GM12878 (cell line): ENCODE measurements around the gene SLC12A2. TPM values are rescaled to one million over a fixed set of nuclear protein-coding genes. Genes with fewer than 3 reads are reported as not detected.
A peak's percentile ranks its signal among the peaks of the same experiment; 100 is the strongest.

ENCODE experiments used
- ATAC-seq: fragments of 200-7000 bp; cut with Tn5 transposase; 3 replicates; pipeline ENCODE4 v1.9.1; 2020; ENCODE audit warnings: mild to moderate bottlenecking, moderate library complexity
- BruUV-seq: library from RNA; stranded (reverse); fragments of 400-500 nt; replicated peaks from 2 replicates; lab custom pipeline; 2021; lab: Mats Ljungman, UMichigan
- CTCF ChIA-PET: fragments of 300-600 bp; sonication (Branson Sonifier 250); formaldehyde crosslinking; extraction: SDS; loops from one replicate; lab custom pipeline; 2021; ENCODE audit warnings: inconsistent platforms; lab: Yijun Ruan, JAX
- POLR2A ChIA-PET: fragments of 350-600 bp; formaldehyde crosslinking; extraction: SDS; loops from one replicate; lab custom pipeline; 2021; ENCODE audit warnings: inconsistent platforms; lab: Charles Lee
- RAD21 ChIA-PET: fragments of 300-600 bp; sonication (Branson Sonifier 250); formaldehyde crosslinking; loops from one replicate; lab custom pipeline; 2023; ENCODE audit warnings: antibody characterized with exemption; ENCODE audit not compliant: unreplicated experiment; lab: Charles Lee
- SMC1A ChIA-PET: fragments of 300-600 bp; sonication (Branson Sonifier 250); formaldehyde crosslinking; loops from one replicate; lab custom pipeline; 2023; ENCODE audit not compliant: unreplicated experiment, uncharacterized antibody; lab: Charles Lee
- DNase-seq: peaks from one replicate; pipeline ENCODE4 v3.0.0-alpha.2; 2011; ENCODE audit warnings: low read depth, low spot score
- FAIRE-seq: peaks from 3 replicates; lab custom pipeline; 2011; peaks lifted over from hg19 to GRCh38; lab: Jason Lieb, UNC
- H2AFZ ChIP-seq: 2 replicates; pipeline ENCODE4 v1.6.0; 2011; ENCODE audit warnings: low read depth, low read length, control low read depth; ENCODE audit not compliant: control insufficient read depth
- H3K27ac ChIP-seq: 2 replicates; pipeline ENCODE4 v1.5.1; 2011; ENCODE audit warnings: control low read depth; ENCODE audit not compliant: control insufficient read depth, insufficient read depth
- H3K27me3 ChIP-seq, 2 experiments: replicated peaks in 1 of 2; 2 replicates each; pipeline versions ENCODE4 v1.6.0 to v1.6.1; 2011; ENCODE audit warnings: low read length in 1 of 2; ENCODE audit not compliant: control insufficient read depth in 2 of 2, insufficient read depth in 2 of 2
- H3K36me3 ChIP-seq, 2 experiments: 2 replicates each; pipeline ENCODE4 v1.5.1; 2011; ENCODE audit warnings: low read length in 1 of 2; ENCODE audit not compliant: control insufficient read depth in 2 of 2, insufficient read depth in 2 of 2
- H3K4me1 ChIP-seq: 2 replicates; pipeline ENCODE4 v1.6.1; 2011; ENCODE audit warnings: mild to moderate bottlenecking, low read length, moderate library complexity, mixed read lengths; ENCODE audit not compliant: control insufficient read depth, insufficient read depth
- H3K4me2 ChIP-seq: 2 replicates; pipeline ENCODE4 v1.6.0; 2011; ENCODE audit warnings: control low read depth; ENCODE audit not compliant: control insufficient read depth, insufficient read depth
- H3K4me3 ChIP-seq: fragments of 200-600 bp; sonication (generic); 2 replicates; pipeline ENCODE4 v1.5.1; 2016
- H3K79me2 ChIP-seq: 2 replicates; pipeline ENCODE4 v1.6.0; 2011; ENCODE audit warnings: low read length; ENCODE audit not compliant: control insufficient read depth, insufficient read depth
- H3K9ac ChIP-seq: 2 replicates; pipeline ENCODE4 v1.8.0; 2011; ENCODE audit warnings: low read length, control low read depth, mixed read lengths; ENCODE audit not compliant: control insufficient read depth, insufficient read depth
- H3K9me3 ChIP-seq: replicated peaks from 3 replicates; pipeline ENCODE4 v1.5.1; 2011; ENCODE audit warnings: mild to moderate bottlenecking, low read length; ENCODE audit not compliant: control insufficient read depth, insufficient read depth
- H4K20me1 ChIP-seq: 2 replicates; pipeline ENCODE4 v1.6.0; 2011; ENCODE audit not compliant: control insufficient read depth, insufficient read depth
- BMI1 ChIP-seq: fragments of 450-650 bp; IDR thresholded peaks from 2 replicates; pipeline ENCODE4 v1.6.1; 2016; ENCODE audit warnings: mild to moderate bottlenecking, moderate library complexity, borderline replicate concordance
- CEBPB ChIP-seq, 2 experiments: fragments of 150-350 bp in 1 of 2; IDR thresholded peaks; 2 replicates each; pipeline ENCODE4 v1.6.1; 2012 to 2014; ENCODE audit warnings: low read depth in 2 of 2, low read length in 2 of 2, borderline replicate concordance in 1 of 2, inconsistent platforms in 1 of 2
- GATAD2B ChIP-seq: fragments of 450-650 bp; conservative IDR thresholded peaks from 2 replicates; pipeline ENCODE4 v1.6.1; 2017; ENCODE audit warnings: low read depth, mild to moderate bottlenecking, moderate library complexity
- HCFC1 ChIP-seq: fragments of 150-350 bp; IDR thresholded peaks from 2 replicates; pipeline ENCODE4 v1.6.1; 2014; ENCODE audit warnings: low read length
- IKZF1 ChIP-seq: fragments of 450-650 bp; conservative IDR thresholded peaks from 2 replicates; pipeline ENCODE4 v1.6.1; 2017; ENCODE audit warnings: antibody characterized with exemption, mild to moderate bottlenecking
- KLF5 ChIP-seq: fragments of 450-650 bp; IDR thresholded peaks from 2 replicates; pipeline ENCODE4 v1.6.1; 2014; ENCODE audit warnings: mild to moderate bottlenecking; ENCODE audit not compliant: partially characterized antibody
- MTA2 ChIP-seq: fragments of 450-650 bp; IDR thresholded peaks from 2 replicates; pipeline ENCODE4 v1.6.1; 2016; ENCODE audit warnings: low read depth, mild to moderate bottlenecking, moderate library complexity
- PAX5 ChIP-seq: IDR thresholded peaks from 2 replicates; pipeline ENCODE4 v1.6.1; 2011; ENCODE audit warnings: low read depth, low read length, borderline replicate concordance
- SPI1 ChIP-seq: IDR thresholded peaks from 2 replicates; pipeline ENCODE4 v1.6.1; 2011; ENCODE audit warnings: low read depth, mild to moderate bottlenecking, low read length, moderate library complexity, borderline replicate concordance; ENCODE audit not compliant: insufficient read depth
- ZNF217 ChIP-seq: fragments of 450-650 bp; IDR thresholded peaks from 2 replicates; pipeline ENCODE4 v1.6.1; 2017; ENCODE audit warnings: antibody characterized with exemption, mild to moderate bottlenecking
- ZNF274 ChIP-seq: IDR thresholded peaks from one replicate; pipeline ENCODE4 v1.8.0; 2011; ENCODE audit not compliant: insufficient read length, insufficient read depth
- in situ Hi-C: fragments of 300-500 bp; cut with MboI; formaldehyde crosslinking; loops from 9 replicates; pipeline ENCODE4 v1.14.3; 2018; ENCODE audit warnings: mixed read lengths
- intact Hi-C: fragments of 100-400 bp; cut with micrococcal nuclease; formaldehyde crosslinking; loops from one replicate; pipeline ENCODE4 v1.14.2; 2022; ENCODE audit not compliant: unreplicated experiment
- polyA plus RNA-seq, 11 experiments: library from polyadenylated mRNA; depleted of rRNA in 4 of 11; unstranded in 6 of 11; stranded (reverse) in 5 of 11; fragments of >200 nt; fragmentation: Nextera tagmentation in 4 of 11; fragmentation: Illumina TruSeq in 1 of 11; extraction: Ambion mirVana in 4 of 11; extraction: Trizol in 1 of 11; gene quantifications; 1 replicate in 1 of 11; 2 replicates in 10 of 11; pipeline versions ENCODE4 v1.2.1 to v1.2.3, GENCODE V29; 2011 to 2016; ENCODE audit warnings: inconsistent platforms in 2 of 11, missing spikeins in 2 of 11, low read depth in 1 of 11
- total RNA-seq, 4 experiments: library from RNA; depleted of rRNA in 3 of 4; stranded (reverse); fragments of >200 nt in 3 of 4; fragmentation: Illumina TruSeq in 1 of 4; extraction: Trizol in 1 of 4; gene quantifications; 2 replicates each; pipeline versions ENCODE4 v1.2.1 to v1.2.3, GENCODE V29; 2013 to 2021
- TF ChIP-seq, protein P1 (sequence below): fragments of 450-650 bp; IDR thresholded peaks from 2 replicates; pipeline ENCODE4 v1.6.1; 2016; ENCODE audit warnings: mild to moderate bottlenecking
- TF ChIP-seq, protein P2 (sequence below): fragments of 450-650 bp; IDR thresholded peaks from 2 replicates; pipeline ENCODE4 v1.6.1; 2018; ENCODE audit warnings: borderline replicate concordance, mild to moderate bottlenecking; ENCODE audit not compliant: partially characterized antibody

SLC12A2 gene
- total and polyA plus RNA-seq, 10 of the 15 experiments (the other 5 are each of a cell fraction or from before 2014, with no cell fraction given), result 5.1 to 21.8 (median 10.5) TPM

- intact Hi-C loops, result no loop called here
- CTCF ChIA-PET, result no interaction called here
- Histone ChIP-seq H3K27me3 (no peaks in the 10 kb centered on the region), H3K4me1 (peaks cover 5% of the 10 kb centered on the region; the same call in 1 of the 2 replicates)
- ATAC-seq, result peak; percentile 67
- peak; percentile 74; the same call in 1 of the 2 replicates for TF ChIP-seq SPI1
- TF ChIP-seq, protein P1, sequence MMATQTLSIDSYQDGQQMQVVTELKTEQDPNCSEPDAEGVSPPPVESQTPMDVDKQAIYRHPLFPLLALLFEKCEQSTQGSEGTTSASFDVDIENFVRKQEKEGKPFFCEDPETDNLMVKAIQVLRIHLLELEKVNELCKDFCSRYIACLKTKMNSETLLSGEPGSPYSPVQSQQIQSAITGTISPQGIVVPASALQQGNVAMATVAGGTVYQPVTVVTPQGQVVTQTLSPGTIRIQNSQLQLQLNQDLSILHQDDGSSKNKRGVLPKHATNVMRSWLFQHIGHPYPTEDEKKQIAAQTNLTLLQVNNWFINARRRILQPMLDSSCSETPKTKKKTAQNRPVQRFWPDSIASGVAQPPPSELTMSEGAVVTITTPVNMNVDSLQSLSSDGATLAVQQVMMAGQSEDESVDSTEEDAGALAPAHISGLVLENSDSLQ, result no peak
- TF ChIP-seq, all 136 proteins: peak for 1
- in situ Hi-C loops, result no loop called here
- Histone ChIP-seq H4K20me1 (no peaks in the 10 kb centered on the region), H3K79me2 (peaks cover 39% of the 10 kb centered on the region), H3K36me3 (peaks cover 0 to 4% of the 10 kb centered on the region in 2 experiments; a peak in 1 of 4 replicates), H3K4me3 (no peak overlapping the region), H3K4me2 (no peak overlapping the region), H2AFZ (no peak overlapping the region), H3K27ac (no peak overlapping the region), H3K9me3 (peaks cover 2% of the 10 kb centered on the region; the same call in 2 of the 3 replicates), H3K9ac (no peak overlapping the region)
- RAD21 ChIA-PET, result no interaction called here
- no peak for FAIRE-seq
- SMC1A ChIA-PET, result no interaction called here
- DNase-seq, result no peak
- no TSS peak for BruUV-seq
- POLR2A ChIA-PET, result interaction anchor here (0.7 to 1.3 kb wide), 2 partner anchors 10 to 1097 kb away, joined by 3 read pairs; partner anchors contain the start of gene SLC12A2
Measured at GRCh38 chr5:128074171-128074570, 9.4 kb upstream of the SLC12A2 start.

- DNase-seq, result no peak
- no peak overlapping the region for H3K4me3 ChIP-seq
- TF ChIP-seq CEBPB (IDR thresholded peaks at IDR 0.05; ENCODE audit: borderline replicate concordance in 1 of 2, low read depth in 2 of 2, low read length in 2 of 2) (no peak), HCFC1 (no peak), IKZF1 (no peak), PAX5 (no peak), ZNF274 (no peak), MTA2 (no peak), BMI1 (no peak), KLF5 (no peak), ZNF217 (no peak), GATAD2B (no peak)
- TF ChIP-seq, protein P2, sequence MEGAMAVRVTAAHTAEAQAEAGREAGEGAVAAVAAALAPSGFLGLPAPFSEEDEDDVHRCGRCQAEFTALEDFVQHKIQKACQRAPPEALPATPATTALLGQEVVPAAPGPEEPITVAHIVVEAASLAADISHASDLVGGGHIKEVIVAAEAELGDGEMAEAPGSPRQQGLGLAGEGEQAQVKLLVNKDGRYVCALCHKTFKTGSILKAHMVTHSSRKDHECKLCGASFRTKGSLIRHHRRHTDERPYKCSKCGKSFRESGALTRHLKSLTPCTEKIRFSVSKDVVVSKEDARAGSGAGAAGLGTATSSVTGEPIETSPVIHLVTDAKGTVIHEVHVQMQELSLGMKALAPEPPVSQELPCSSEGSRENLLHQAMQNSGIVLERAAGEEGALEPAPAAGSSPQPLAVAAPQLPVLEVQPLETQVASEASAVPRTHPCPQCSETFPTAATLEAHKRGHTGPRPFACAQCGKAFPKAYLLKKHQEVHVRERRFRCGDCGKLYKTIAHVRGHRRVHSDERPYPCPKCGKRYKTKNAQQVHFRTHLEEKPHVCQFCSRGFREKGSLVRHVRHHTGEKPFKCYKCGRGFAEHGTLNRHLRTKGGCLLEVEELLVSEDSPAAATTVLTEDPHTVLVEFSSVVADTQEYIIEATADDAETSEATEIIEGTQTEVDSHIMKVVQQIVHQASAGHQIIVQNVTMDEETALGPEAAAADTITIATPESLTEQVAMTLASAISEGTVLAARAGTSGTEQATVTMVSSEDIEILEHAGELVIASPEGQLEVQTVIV, result no peak
- no peaks in the 10 kb centered on the region for H4K20me1 ChIP-seq
- no peak for ATAC-seq
- no peaks in the 10 kb centered on the region for H3K27me3 ChIP-seq
- SMC1A ChIA-PET, result no interaction called here
- H3K36me3 ChIP-seq, result peaks cover 0 to 4% of the 10 kb centered on the region in 2 experiments; a peak in 1 of 4 replicates
- peaks cover 2% of the 10 kb centered on the region; the same call in 2 of the 3 replicates for H3K9me3 ChIP-seq
- FAIRE-seq, result no peak
- CTCF ChIA-PET, result no interaction called here
- BruUV-seq, result no TSS peak
- intact Hi-C loops, result no loop called here
- H3K27ac ChIP-seq, result no peak overlapping the region
- H3K9ac ChIP-seq, result no peak overlapping the region
- peaks cover 5% of the 10 kb centered on the region for H3K4me1 ChIP-seq
- H3K4me2 ChIP-seq, result no peak overlapping the region
- POLR2A ChIA-PET, result no interaction called here
- H2AFZ ChIP-seq, result no peak overlapping the region
- peaks cover 46% of the 10 kb centered on the region for H3K79me2 ChIP-seq
- RAD21 ChIA-PET, result no interaction called here
- in situ Hi-C loops, result loop anchor here (25.0 kb wide), 1 partner anchor 1313 kb away; no protein-coding TSS in a partner anchor
Measured at GRCh38 chr5:128074953-128075352, 8.6 kb upstream of the SLC12A2 start.
